ENCODE measurements around the gene HAGHL.

Gene HAGHL

GRCh38 chr16:707062-707538 is 19.8 kb upstream of the HAGHL start:
- no peak for DNase-seq (ENCODE audit: low read depth)

- no peak for DNase-seq (ENCODE audit: low read depth)
Measured at GRCh38 chr16:708019-708418, 18.9 kb upstream of the HAGHL start.

- no peak for DNase-seq (ENCODE audit: low read depth)
Measured at GRCh38 chr16:708959-709358, 17.9 kb upstream of the HAGHL start.

- DNase-seq (ENCODE audit: low read depth), result peak; percentile 51
Measured at GRCh38 chr16:709566-710499, 17.1 kb upstream of the HAGHL start.

DNA sequence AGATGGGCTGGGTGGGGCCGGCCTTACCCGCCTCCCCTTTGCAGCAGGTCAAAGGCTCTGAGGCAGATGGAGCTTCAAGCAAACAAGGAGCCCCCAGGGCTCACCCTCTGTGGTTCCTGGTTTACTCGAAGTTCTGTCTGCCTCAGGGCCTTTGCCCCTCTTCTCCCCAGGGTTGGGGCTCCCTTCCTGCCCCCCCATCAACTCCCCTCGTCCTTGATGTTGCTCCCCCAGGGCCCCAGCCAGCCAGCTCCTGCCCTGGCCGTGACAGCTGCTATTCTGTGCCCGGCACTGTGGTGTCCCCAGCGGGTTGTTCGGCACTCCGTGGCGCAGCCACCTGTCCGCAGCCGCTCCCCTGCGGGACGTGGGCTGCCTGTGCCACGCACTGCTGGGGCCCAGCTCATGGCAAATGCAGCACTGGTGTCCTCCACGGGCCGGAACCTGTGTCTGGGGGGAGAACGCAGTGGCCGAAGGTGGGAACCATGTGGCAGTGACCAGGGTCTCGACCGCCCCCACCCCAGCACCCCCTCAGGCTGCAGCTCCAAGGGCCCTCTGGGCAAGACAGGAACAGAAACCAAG is 16.3 kb upstream of the HAGHL start:
- DNase-seq (ENCODE audit: low read depth), result no peak

- DNase-seq (ENCODE audit: low read depth), result no peak
Measured at GRCh38 chr16:711084-711483, 15.8 kb upstream of the HAGHL start.

- DNase-seq (ENCODE audit: low read depth), result no peak
Measured at GRCh38 chr16:711548-712320, 15.2 kb upstream of the HAGHL start.

DNA sequence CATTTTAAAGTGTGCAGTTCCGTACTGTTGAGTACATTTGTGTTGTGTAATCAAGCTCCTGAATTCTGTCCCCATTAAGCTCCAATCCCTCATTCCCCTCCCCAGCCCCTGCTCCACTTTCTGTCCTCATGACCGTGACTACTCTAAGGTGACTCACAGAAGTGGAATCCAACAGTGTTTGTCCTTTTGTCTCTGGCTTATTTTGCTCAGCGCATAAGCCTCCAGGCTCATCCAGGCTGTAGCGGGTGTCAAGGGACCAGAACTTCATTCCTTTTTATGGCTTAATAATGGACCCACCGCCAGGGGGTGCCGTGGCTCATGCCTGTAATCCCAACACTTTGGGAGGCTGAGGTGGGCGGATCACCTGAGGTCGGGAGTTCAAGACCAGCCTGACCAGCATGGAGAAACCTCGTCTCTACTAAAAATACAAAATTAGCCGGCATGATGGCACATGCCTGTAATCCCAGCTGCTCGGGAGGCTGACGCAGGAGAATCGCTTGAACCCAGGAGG is 14.1 kb upstream of the HAGHL start:
- peak; percentile 88 for DNase-seq (ENCODE audit: low read depth)

GRCh38 chr16:714079-714478 is 12.8 kb upstream of the HAGHL start:
- DNase-seq (ENCODE audit: low read depth), result no peak

DNA sequence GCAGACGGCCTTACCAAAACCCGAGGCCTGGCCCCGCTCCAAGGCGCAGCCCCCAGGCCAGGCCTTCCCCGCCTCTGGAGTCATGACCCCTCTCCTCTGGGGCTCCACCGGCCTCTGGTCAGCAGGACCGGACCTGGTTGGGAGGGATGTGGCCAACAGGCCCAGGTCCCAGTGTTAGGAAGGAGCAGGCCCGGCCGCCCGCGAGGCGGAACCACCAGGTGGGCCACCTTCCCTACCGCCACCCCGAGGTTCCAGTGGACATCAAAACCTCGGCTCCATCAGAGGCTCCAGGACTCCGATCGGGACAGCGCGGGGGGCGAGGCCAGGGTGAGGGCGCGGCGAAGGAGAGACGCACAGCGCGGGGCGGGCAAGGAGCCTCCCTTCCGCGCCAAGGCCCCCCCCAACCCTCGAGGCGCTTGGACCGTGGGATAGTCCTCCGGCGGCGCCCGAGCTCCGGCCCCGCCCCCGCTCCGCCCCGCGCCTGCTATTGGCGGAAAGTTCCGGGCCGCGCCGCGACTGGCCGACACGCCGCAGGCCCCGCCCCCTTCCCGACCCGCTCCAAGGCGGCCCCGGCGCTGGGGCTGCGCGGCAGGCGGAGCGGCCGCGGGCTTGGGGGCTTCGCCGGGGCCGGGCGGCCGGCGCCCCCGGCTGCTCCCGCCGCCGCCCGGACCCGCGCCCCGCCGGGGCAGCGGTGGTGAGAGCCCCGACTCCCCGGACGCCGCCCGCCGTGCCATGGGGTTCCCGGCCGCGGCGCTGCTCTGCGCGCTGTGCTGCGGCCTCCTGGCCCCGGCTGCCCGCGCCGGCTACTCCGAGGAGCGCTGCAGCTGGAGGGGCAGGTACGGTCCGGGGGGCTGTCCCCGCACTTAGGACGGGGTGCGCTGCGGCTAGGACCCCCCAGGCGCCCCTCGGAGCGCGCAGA is 12.1 kb upstream of the HAGHL start, which contains the start of gene METRN:
TSS of gene METRN (plus strand) at position 561 of the 919 bp plus-strand sequence. CDS start at position 733, 172 bp downstream.
- DNase-seq (ENCODE audit: low read depth), result no peak

DNA sequence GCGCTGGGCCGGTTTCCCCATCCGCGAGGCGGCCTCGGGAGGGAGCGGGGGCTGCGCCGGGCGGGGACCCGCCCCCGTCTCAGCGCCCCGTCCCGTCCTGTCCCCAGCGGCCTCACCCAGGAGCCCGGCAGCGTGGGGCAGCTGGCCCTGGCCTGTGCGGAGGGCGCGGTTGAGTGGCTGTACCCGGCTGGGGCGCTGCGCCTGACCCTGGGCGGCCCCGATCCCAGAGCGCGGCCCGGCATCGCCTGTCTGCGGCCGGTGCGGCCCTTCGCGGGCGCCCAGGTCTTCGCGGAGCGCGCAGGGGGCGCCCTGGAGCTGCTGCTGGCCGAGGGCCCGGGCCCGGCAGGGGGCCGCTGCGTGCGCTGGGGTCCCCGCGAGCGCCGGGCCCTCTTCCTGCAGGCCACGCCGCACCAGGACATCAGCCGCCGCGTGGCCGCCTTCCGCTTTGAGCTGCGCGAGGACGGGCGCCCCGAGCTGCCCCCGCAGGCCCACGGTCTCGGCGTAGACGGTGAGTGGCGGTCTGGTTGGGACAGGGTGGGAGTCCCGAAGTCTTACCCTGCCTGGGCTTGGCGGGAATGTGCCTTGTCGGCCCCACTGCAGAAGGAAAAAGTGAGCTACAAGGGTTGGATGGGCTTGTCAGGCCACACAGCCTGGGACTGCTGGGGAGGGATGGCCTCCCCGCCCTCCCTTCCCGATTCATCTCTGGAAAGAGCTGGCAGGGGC is 11.3 kb upstream of the HAGHL start:
- no peak for DNase-seq (ENCODE audit: low read depth)

DNA sequence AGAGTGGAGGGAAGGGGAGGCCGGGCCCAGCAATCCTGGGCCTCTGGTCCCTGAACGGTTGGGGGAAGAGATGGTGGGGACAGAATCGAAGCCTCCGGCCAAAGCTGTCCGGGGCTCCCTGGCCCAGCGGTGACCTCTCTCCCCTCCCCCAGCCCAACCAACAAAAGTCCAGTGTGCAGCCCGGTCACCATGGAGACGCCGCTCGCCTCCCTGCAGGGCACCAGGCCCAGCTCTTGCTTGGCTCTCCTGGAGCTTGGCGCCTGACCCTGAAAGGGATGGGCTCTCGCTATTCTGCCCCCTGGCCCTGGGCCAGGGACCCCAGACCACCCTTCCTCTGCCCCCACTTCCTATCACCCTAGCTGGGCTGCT is 10.7 kb upstream of the HAGHL start:
- no peak for DNase-seq (ENCODE audit: low read depth)

DNA sequence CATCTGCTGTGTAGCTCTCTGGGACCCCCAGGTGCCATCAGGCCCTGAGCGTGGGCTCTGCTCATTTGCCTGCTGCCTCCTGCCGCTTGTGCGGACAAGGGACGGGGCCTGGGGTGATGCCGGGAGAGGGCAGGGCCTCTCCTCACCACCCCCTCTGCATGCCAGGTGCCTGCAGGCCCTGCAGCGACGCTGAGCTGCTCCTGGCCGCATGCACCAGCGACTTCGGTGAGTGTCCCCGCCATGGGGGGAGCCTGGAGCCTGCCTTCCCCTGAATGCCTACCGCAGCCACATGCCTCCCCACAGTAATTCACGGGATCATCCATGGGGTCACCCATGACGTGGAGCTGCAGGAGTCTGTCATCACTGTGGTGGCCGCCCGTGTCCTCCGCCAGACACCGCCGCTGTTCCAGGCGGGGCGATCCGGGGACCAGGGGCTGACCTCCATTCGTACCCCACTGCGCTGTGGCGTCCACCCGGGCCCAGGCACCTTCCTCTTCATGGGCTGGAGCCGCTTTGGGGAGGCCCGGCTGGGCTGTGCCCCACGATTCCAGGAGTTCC is 10.1 kb upstream of the HAGHL start:
- DNase-seq (ENCODE audit: low read depth), result no peak

DNA sequence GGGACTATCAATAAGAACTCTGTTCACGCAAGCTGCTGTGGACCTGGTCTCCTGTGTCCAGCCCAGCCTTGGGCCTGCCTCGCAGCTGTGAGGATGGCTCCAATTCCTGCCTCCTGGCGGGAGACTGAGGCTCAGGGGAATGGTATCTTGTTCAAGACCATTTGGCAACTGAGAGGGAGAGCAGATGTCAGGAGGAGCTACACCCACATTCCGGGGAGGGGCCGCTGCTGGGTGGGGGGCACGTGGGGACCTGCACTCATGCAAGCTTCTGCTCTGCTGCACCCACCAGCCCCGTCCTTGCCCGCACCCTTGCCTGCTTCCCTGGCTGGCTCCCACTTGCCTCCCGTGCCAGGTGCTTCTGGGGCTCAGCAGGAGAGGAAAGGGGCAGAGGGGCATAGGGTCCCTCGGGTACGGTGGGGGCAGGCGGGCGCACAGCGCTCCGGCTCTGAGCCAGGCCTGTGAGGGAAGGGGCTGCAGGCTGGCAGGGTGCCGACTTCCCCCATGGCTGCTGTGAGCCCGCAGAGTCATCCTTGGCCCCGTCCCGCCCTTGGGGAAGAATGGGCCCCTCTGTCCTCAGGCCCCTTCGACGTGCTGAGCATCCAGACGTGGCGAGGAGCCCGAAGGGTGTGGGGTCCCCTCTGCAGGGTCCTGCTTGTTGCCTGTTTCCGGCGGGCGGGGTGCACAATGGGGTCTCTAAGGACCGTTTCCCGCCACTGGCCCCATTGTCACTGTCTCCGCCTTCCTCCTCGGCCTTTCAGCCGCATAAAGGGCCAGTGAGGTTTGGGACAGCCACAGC is 9.3 kb upstream of the HAGHL start:
- no peak for DNase-seq (ENCODE audit: low read depth)

DNA sequence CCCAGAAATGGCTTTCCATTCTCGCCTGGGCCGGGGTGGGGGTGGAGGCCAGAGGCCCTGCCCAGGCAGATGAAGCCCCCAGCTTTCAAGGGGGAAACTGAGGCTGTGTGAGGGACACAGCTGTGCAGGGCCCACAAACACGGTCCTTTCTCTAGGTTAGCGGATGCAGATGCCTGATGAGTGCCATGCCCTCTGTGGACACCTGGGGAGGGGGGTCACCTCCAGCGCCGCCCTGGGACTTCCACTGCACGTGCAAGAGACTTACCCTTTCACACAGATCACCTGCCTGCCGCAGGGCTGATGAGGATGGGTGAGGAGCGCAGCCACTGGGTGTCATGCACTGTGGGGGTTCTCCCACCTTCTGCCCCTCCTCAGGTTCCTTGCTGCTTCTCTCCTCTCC is 8.5 kb upstream of the HAGHL start:
- no peak for DNase-seq (ENCODE audit: low read depth)

GRCh38 chr16:718922-719321 is 8.0 kb upstream of the HAGHL start:
- DNase-seq (ENCODE audit: low read depth), result no peak

- no peak for DNase-seq (ENCODE audit: low read depth)
Measured at GRCh38 chr16:719815-720446, 7.0 kb upstream of the HAGHL start.

DNA sequence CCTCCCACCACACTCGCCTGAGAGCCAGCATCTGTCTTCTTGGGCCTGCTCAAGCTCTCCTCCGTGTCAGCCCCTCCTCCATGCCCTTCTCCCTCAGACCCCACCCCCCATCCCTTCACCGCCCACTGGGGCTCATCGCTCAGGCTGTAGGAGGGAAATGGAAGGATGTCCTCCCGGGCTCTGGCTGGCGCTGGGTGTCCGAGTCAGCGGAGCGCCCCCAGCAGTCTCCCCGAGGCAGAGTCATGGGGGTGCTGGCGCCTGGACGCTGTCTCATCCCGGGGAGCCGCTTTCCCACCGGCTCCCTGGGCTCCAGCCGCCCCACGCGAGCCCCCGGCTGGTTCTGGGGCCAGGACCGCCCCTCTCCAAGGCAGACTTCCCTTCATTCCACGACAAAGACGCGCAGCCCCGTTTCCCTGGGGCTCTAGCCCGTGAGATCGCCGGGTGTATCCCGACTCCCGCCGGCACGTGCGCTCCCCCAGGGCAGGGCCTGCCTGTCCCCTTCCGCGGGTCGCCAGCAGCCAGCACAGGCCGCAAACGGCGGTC is 6.4 kb upstream of the HAGHL start:
- no peak for DNase-seq (ENCODE audit: low read depth)
